HEK293 (cell line): Measurements from ENCODE around the gene SPRED2.

ENCODE experiments used
- CTCF ChIA-PET: fragments of 350-600 bp; formaldehyde crosslinking; extraction: SDS; loops from one replicate; lab custom pipeline; 2021; ENCODE audit warnings: antibody characterized with exemption; lab: Yijun Ruan, JAX
- POLR2A ChIA-PET: fragments of 300-600 bp; formaldehyde crosslinking; extraction: SDS; loops from one replicate; lab custom pipeline; 2020; ENCODE audit warnings: antibody characterized with exemption, inconsistent platforms; lab: Yijun Ruan, JAX
- H3K27ac ChIP-seq: fragments of 200-500 bp; sonication (Bioruptor generic); 2 replicates; pipeline ENCODE4 v1.5.1; 2014; ENCODE audit warnings: low read depth, low read length, control low read depth, inconsistent platforms; ENCODE audit errors: extremely low read depth
- H3K36me3 ChIP-seq, 2 experiments: fragments of 200-500 bp in 1 of 2; sonication (Bioruptor generic) in 1 of 2; 1 replicate in 1 of 2; 2 replicates in 1 of 2; pipeline ENCODE4 v1.5.1; 2014 to 2017; ENCODE audit warnings: inconsistent platforms in 2 of 2, low read length in 2 of 2; ENCODE audit not compliant: control insufficient read depth in 2 of 2, insufficient read depth in 1 of 2
- H3K4me1 ChIP-seq: fragments of 200-500 bp; sonication (Bioruptor generic); 2 replicates; pipeline ENCODE4 v1.5.1; 2014; ENCODE audit warnings: mild to moderate bottlenecking, low read length, inconsistent platforms; ENCODE audit not compliant: control insufficient read depth, insufficient read depth
- H3K4me3 ChIP-seq: 2 replicates; pipeline ENCODE4 v1.5.1; 2011; ENCODE audit warnings: low read depth, mild to moderate bottlenecking, control low read depth, low read length, moderate library complexity
- H3K9me3 ChIP-seq: fragments of 200-500 bp; sonication (Bioruptor generic); 2 replicates; pipeline ENCODE4 v1.5.1; 2014; ENCODE audit warnings: low read depth, low read length, inconsistent platforms; ENCODE audit not compliant: control insufficient read depth, insufficient read depth
- CTCF ChIP-seq: fragments of 450-650 bp; formaldehyde crosslinking; IDR thresholded peaks from 2 replicates; pipeline ENCODE4 v1.5.1; 2016; ENCODE audit warnings: missing biosample characterization, missing genetic modification characterization
- EGR2 ChIP-seq: fragments of 450-650 bp; formaldehyde crosslinking; IDR thresholded peaks from 2 replicates; pipeline ENCODE4 v1.5.1; 2016; ENCODE audit warnings: low read depth, missing biosample characterization, missing genetic modification characterization
- GLIS1 ChIP-seq: fragments of 450-650 bp; formaldehyde crosslinking; IDR thresholded peaks from 2 replicates; pipeline ENCODE4 v1.5.1; 2016; ENCODE audit warnings: missing biosample characterization, missing genetic modification characterization
- KLF16 ChIP-seq: fragments of 450-650 bp; formaldehyde crosslinking; IDR thresholded peaks from 2 replicates; pipeline ENCODE4 v1.5.1; 2017; ENCODE audit warnings: missing biosample characterization, missing genetic modification characterization
- PRDM6 ChIP-seq: fragments of 450-650 bp; formaldehyde crosslinking; IDR thresholded peaks from 2 replicates; pipeline ENCODE4 v1.5.1; 2017; ENCODE audit warnings: missing biosample characterization, missing genetic modification characterization
- REST ChIP-seq: fragments of 450-650 bp; formaldehyde crosslinking; IDR thresholded peaks from 2 replicates; pipeline ENCODE4 v1.5.1; 2016; ENCODE audit warnings: missing biosample characterization, missing genetic modification characterization
- SETDB1 ChIP-seq: IDR thresholded peaks from one replicate; pipeline ENCODE4 v1.6.1; 2017; ENCODE audit warnings: mild to moderate bottlenecking, low read length, moderate library complexity, mixed read lengths; ENCODE audit not compliant: insufficient read length
- TCF7L2 ChIP-seq: IDR thresholded peaks from 2 replicates; pipeline ENCODE4 v1.6.1; 2011; ENCODE audit warnings: low read depth, mild to moderate bottlenecking, inconsistent platforms, low read length, moderate library complexity, borderline replicate concordance
- ZBTB44 ChIP-seq: fragments of 450-650 bp; IDR thresholded peaks from 2 replicates; pipeline ENCODE4 v1.5.1; 2018; ENCODE audit warnings: missing biosample characterization, mild to moderate bottlenecking, missing genetic modification characterization
- ZBTB48 ChIP-seq: fragments of 450-650 bp; formaldehyde crosslinking; IDR thresholded peaks from 2 replicates; pipeline ENCODE4 v1.5.1; 2016; ENCODE audit warnings: missing biosample characterization, missing genetic modification characterization
- ZNF148 ChIP-seq: fragments of 450-650 bp; formaldehyde crosslinking; IDR thresholded peaks from 2 replicates; pipeline ENCODE4 v1.5.0; 2017; ENCODE audit warnings: missing biosample characterization, missing genetic modification characterization, borderline replicate concordance
- ZNF37A ChIP-seq: fragments of 450-650 bp; IDR thresholded peaks from 2 replicates; pipeline ENCODE4 v1.5.1; 2018; ENCODE audit warnings: missing biosample characterization, missing genetic modification characterization
- ZNF391 ChIP-seq: fragments of 450-650 bp; formaldehyde crosslinking; IDR thresholded peaks from 2 replicates; pipeline ENCODE4 v1.5.1; 2016; ENCODE audit warnings: low read depth, missing biosample characterization, missing genetic modification characterization, borderline replicate concordance
- ZNF404 ChIP-seq: fragments of 450-650 bp; formaldehyde crosslinking; IDR thresholded peaks from 2 replicates; pipeline ENCODE4 v1.5.1; 2017; ENCODE audit warnings: missing biosample characterization, missing genetic modification characterization
- ZNF501 ChIP-seq: fragments of 450-650 bp; formaldehyde crosslinking; IDR thresholded peaks from 2 replicates; pipeline ENCODE4 v1.5.1; 2016; ENCODE audit warnings: missing biosample characterization, missing genetic modification characterization
- ZNF544 ChIP-seq: fragments of 450-650 bp; formaldehyde crosslinking; IDR thresholded peaks from 2 replicates; pipeline ENCODE4 v1.5.0; 2017; ENCODE audit warnings: missing biosample characterization, missing genetic modification characterization
- ZNF548 ChIP-seq: fragments of 450-650 bp; formaldehyde crosslinking; IDR thresholded peaks from 2 replicates; pipeline ENCODE4 v1.5.1; 2016; ENCODE audit warnings: missing biosample characterization, missing genetic modification characterization
- ZNF571 ChIP-seq: fragments of 450-650 bp; formaldehyde crosslinking; IDR thresholded peaks from 2 replicates; pipeline ENCODE4 v1.5.0; 2017; ENCODE audit warnings: missing biosample characterization, missing genetic modification characterization
- ZNF623 ChIP-seq: fragments of 450-650 bp; formaldehyde crosslinking; IDR thresholded peaks from 2 replicates; pipeline ENCODE4 v1.5.1; 2016; ENCODE audit warnings: missing biosample characterization, missing genetic modification characterization
- ZNF670 ChIP-seq: fragments of 450-650 bp; formaldehyde crosslinking; IDR thresholded peaks from 2 replicates; pipeline ENCODE4 v1.5.1; 2016; ENCODE audit warnings: missing biosample characterization, missing genetic modification characterization, low read depth
- ZNF791 ChIP-seq: fragments of 450-650 bp; formaldehyde crosslinking; IDR thresholded peaks from 2 replicates; pipeline ENCODE4 v1.5.1; 2016; ENCODE audit warnings: missing biosample characterization, missing genetic modification characterization

The SPRED2 gene

GRCh38 chr2:65351234-65351947 lies 81.0 kb downstream of the SPRED2 start (continued):
- TF ChIP-seq ZNF501 (tag by site-specific recombination) (no peak), GLIS1 (tag by site-specific recombination) (no peak), SETDB1 (no peak), ZNF623 (tag by site-specific recombination) (no peak), EGR2 (tag by site-specific recombination) (peak; percentile 64), ZBTB48 (no peak), ZNF544 (tag by site-specific recombination) (no peak), ZNF37A (no peak), ZNF571 (no peak), ZNF791 (tag by site-specific recombination) (no peak)

- TF ChIP-seq CTCF (tag by site-specific recombination), result 0 out of 2 replicates have a peak, but pooled peaks have one; percentile 25
- TF ChIP-seq ZBTB44 (tag by site-specific recombination), result no peak
- 0 out of 2 replicates have a peak, but pooled peaks have one; percentile 8 for TF ChIP-seq TCF7L2
- Histone ChIP-seq H3K27ac (peak overlapping the region; percentile 30; the same call in 1 of the 2 replicates), H3K4me3 (no peak overlapping the region), H3K36me3 (no peaks in the 10 kb centered on the region; a peak in 1 of 3 replicates), H3K9me3 (no peaks in the 10 kb centered on the region), H3K4me1 (peaks cover 34% of the 10 kb centered on the region)
- CTCF ChIA-PET, result interaction anchor here (0.6 to 1.2 kb wide), 6 partner anchors 9 to 1659 kb away, joined by 3 to 5 read pairs (median 3); no protein-coding TSS in a partner anchor
- POLR2A ChIA-PET, result interaction anchor here (0.6 to 1.6 kb wide), 3 partner anchors 16 to 630 kb away, joined by 3 read pairs; partner anchors contain the start of gene SPRED2
These were observed 81.7 kb downstream of the SPRED2 start for GRCh38 chr2:65350651-65351056.

GRCh38 chr2:65349863-65350262 lies 82.5 kb downstream of the SPRED2 start:
- no peak overlapping the region for H3K4me3 ChIP-seq
- peaks cover 27% of the 10 kb centered on the region for H3K4me1 ChIP-seq
- POLR2A ChIA-PET, result interaction anchor here (0.7 to 1.1 kb wide), 2 partner anchors 17 to 28 kb away, joined by 3 read pairs; no protein-coding TSS in a partner anchor
- no peaks in the 10 kb centered on the region for H3K9me3 ChIP-seq
- CTCF ChIA-PET, result interaction anchor here (0.7 to 0.9 kb wide), 2 partner anchors 10 to 17 kb away, joined by 3 read pairs; no protein-coding TSS in a partner anchor
- peak overlapping the region; percentile 30; the same call in 1 of the 2 replicates for H3K27ac ChIP-seq
- H3K36me3 ChIP-seq, result no peaks in the 10 kb centered on the region; a peak in 1 of 3 replicates
- TF ChIP-seq ZNF548 (tag by site-specific recombination), result no peak
- peak; percentile 57; the same call in 1 of the 2 replicates for TF ChIP-seq PRDM6 (tag by site-specific recombination)
- TF ChIP-seq ZNF391 (tag by site-specific recombination), result no peak
- no peak for TF ChIP-seq ZNF670 (tag by site-specific recombination)
- no peak for TF ChIP-seq ZNF404 (tag by site-specific recombination)
- TF ChIP-seq KLF16 (tag by site-specific recombination), result no peak
- TF ChIP-seq ZNF148 (tag by site-specific recombination), result no peak
- 0 out of 2 replicates have a peak, but pooled peaks have one; percentile 36 for TF ChIP-seq REST (tag by site-specific recombination)
